HG02840 (cell line): Measurements from ENCODE around the gene WWOX.

ENCODE experiments used
- ATAC-seq: cut with Tn5 transposase; IDR thresholded peaks from one replicate; pipeline ENCODE4 v1.9.1; 2021; ENCODE audit warnings: mild to moderate bottlenecking, moderate library complexity, moderate number of reproducible peaks; ENCODE audit not compliant: unreplicated experiment, low FRiP score

The WWOX gene

GRCh38 chr16:79112462-79112861 is 1013.0 kb downstream of the WWOX start:
- ATAC-seq, result no peak

- no peak for ATAC-seq
These were observed 1014.4 kb downstream of the WWOX start for GRCh38 chr16:79113826-79114225.

- ATAC-seq, result no peak
These were observed 1015.3 kb downstream of the WWOX start for GRCh38 chr16:79114759-79115158.

- ATAC-seq, result no peak
These were observed 1022.5 kb downstream of the WWOX start for GRCh38 chr16:79121906-79122305.

- no peak for ATAC-seq
These were observed 1022.9 kb downstream of the WWOX start for GRCh38 chr16:79122343-79122742.

GRCh38 chr16:79124016-79124756 is 1024.7 kb downstream of the WWOX start:
- no peak for ATAC-seq

- ATAC-seq, result no peak
These were observed 1028.3 kb downstream of the WWOX start for GRCh38 chr16:79127766-79128165.

- ATAC-seq, result no peak
These were observed 1029.3 kb downstream of the WWOX start for GRCh38 chr16:79128706-79129105.

- ATAC-seq, result no peak
These were observed 1031.2 kb downstream of the WWOX start for GRCh38 chr16:79130616-79131015.

- no peak for ATAC-seq
These were observed 1032.0 kb downstream of the WWOX start for GRCh38 chr16:79131321-79132075.

GRCh38 chr16:79132701-79133100 is 1033.2 kb downstream of the WWOX start:
- ATAC-seq, result no peak

- ATAC-seq, result no peak
These were observed 1034.8 kb downstream of the WWOX start for GRCh38 chr16:79134300-79134699.

- ATAC-seq, result no peak
These were observed 1037.5 kb downstream of the WWOX start for GRCh38 chr16:79136955-79137354.

GRCh38 chr16:79137426-79137939 is 1038.0 kb downstream of the WWOX start:
- ATAC-seq, result no peak

- no peak for ATAC-seq
These were observed 1040.3 kb downstream of the WWOX start for GRCh38 chr16:79139799-79140198.

GRCh38 chr16:79143026-79143425 is 1043.6 kb downstream of the WWOX start:
- ATAC-seq, result no peak

GRCh38 chr16:79150151-79150550 is 1050.7 kb downstream of the WWOX start:
- ATAC-seq, result no peak

GRCh38 chr16:79150632-79151310 is 1051.3 kb downstream of the WWOX start:
- ATAC-seq, result no peak

- ATAC-seq, result no peak
These were observed 1054.6 kb downstream of the WWOX start for GRCh38 chr16:79154086-79154485.

GRCh38 chr16:79155471-79155870 is 1056.0 kb downstream of the WWOX start:
- ATAC-seq, result no peak

- no peak for ATAC-seq
These were observed 1056.5 kb downstream of the WWOX start for GRCh38 chr16:79155904-79156303.
